GM10266 (cell line): ENCODE results near the gene SEPTIN7.
"Not testable (repeated sequence)": the region's sequence is repeated elsewhere in the genome, so short reads cannot be mapped to it uniquely, and the experiment has no call there.

Experiments used
- DNase-seq: peaks from one replicate; pipeline ENCODE4 v3.0.0; 2012; ENCODE audit errors: extremely low spot score
- TF ChIP-seq, protein P1 (sequence below): IDR thresholded peaks from 2 replicates; pipeline ENCODE4 v1.5.1; 2012; ENCODE audit warnings: mild to moderate bottlenecking, low read depth; ENCODE audit not compliant: control insufficient read depth, insufficient read depth; ENCODE audit errors: missing control alignments

SEPTIN7 gene

DNA sequence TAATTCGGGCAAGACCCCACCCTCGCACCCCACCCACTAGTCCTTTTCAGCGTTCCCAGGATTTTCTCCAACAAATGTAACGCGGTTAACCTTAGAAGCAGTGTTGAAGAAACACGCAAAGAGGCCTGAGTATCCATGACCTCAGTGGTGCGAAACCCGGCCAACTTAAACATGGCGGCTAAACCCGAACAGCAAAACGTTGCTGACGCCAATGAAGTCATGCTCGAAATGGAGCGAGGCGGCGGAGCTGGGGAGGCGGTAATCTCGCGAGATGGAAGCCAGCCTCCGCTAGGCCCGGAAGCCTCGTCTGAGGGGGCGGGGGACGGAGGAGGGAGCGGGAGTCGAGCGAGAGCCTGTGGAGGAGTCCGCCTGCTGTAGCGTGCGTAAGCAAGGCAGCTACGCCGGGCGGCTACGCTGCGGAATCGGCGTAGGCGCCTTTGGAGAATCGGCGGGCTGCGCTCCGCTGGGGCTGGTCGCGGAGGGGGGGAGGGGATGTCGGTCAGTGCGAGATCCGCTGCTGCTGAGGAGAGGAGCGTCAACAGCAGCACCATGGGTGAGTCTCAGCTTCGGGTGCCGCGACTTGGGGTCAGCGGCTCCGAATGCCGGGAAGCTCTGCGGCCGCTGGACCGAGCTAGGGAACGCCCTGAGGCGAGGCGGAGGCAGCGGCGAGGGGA is at the start of gene SEPTIN7:
TSS of gene SEPTIN7 (plus strand) at position 340 of the 674 bp plus-strand sequence. CDS start at position 493, 153 bp downstream.
- peak; percentile 95 for DNase-seq
- TF ChIP-seq, protein P1, sequence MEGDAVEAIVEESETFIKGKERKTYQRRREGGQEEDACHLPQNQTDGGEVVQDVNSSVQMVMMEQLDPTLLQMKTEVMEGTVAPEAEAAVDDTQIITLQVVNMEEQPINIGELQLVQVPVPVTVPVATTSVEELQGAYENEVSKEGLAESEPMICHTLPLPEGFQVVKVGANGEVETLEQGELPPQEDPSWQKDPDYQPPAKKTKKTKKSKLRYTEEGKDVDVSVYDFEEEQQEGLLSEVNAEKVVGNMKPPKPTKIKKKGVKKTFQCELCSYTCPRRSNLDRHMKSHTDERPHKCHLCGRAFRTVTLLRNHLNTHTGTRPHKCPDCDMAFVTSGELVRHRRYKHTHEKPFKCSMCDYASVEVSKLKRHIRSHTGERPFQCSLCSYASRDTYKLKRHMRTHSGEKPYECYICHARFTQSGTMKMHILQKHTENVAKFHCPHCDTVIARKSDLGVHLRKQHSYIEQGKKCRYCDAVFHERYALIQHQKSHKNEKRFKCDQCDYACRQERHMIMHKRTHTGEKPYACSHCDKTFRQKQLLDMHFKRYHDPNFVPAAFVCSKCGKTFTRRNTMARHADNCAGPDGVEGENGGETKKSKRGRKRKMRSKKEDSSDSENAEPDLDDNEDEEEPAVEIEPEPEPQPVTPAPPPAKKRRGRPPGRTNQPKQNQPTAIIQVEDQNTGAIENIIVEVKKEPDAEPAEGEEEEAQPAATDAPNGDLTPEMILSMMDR, result no peak

- TF ChIP-seq, protein P1, result no peak
- no peak for DNase-seq
Observed at GRCh38 chr7:35752742-35753141, 48.1 kb upstream of the SEPTIN7 start.

DNA sequence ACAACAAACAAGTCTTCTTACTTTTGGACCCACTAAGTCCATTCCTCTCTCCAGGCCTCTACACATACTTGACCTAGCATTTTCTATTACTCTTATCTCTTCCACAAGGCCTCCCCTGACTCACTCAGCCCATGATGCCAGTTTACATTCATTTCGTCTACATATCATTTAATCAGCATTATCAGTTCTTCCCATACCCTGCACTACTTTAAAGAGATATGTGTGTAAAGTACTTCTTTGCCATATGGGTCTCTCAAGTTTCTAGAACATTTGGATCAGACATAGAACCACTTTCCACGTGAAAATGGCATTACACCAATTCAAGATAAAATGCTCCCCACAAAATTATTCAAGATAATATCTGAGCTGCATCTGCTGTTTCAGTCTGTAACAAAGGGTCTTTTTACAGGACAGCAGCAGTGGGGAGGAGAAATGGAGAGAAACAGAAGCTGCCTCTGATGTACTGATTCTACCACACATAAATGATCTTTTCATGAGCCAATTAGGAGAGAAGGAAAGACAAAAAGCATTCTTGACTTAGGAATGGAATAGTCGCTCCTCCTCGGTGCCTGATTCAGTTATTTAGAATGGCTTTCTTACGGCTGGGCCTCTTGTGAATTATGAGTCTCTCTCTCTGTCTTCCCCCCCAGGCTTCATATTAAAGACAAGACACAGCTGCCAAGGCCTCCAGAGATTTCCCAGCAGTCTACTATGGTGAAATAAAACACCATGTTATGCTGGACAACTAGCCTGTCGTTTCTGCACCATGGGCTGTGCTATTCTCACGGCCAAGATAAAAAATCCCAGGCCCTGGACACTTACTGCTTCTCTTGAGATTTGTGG is 46.9 kb upstream of the SEPTIN7 start:
- TF ChIP-seq, protein P1, result no peak
- DNase-seq, result no peak

DNA sequence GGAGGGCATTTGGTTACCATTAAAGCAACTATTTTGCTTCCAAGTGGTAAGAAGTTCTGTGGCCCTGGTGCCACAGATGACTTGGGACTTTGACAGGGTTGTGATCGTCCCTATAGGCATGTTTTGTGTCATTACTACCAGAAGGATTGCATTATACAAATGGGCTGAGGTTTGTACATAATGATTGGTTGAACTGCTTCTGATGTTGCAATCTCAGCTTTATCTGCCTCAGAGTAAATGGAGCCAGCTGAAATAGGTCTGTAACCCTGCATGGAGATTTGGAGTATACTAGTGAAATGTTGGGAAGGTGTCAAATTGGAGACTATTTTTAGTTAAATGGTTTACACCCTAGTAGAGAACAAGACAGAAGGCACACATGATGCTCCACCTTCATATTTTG is 46.1 kb upstream of the SEPTIN7 start:
- DNase-seq, result no peak
- TF ChIP-seq, protein P1, result no peak

- DNase-seq, result no peak
- TF ChIP-seq, protein P1, result no peak
Observed at GRCh38 chr7:35755711-35756110, 45.1 kb upstream of the SEPTIN7 start.

GRCh38 chr7:35756453-35756852 is 44.4 kb upstream of the SEPTIN7 start:
- not testable (repeated sequence) for DNase-seq

DNA sequence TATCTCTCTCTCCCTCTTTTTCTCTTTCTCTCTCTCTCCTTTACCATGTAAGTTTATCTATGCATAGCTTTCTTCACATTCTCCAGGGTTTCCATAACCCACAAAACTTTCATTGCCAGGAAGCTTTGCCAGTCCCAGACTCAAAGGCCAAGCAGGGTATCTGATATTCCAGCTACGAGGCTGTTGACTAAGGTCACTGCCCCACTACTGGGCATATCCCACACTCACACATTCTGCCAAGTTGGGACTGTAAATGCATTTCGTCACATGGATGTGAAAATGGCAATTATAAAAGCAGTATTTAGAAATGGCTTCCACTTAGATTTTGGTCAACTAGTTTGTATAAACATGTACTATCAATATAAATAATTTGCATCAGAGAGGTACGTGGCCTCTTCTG is 43.3 kb upstream of the SEPTIN7 start:
- no peak for DNase-seq
- TF ChIP-seq, protein P1, result no peak
